Parathyroid adenoma (tissue), 2 donors: ENCODE measurements around the gene PCDHGC4.

Experiments used
- H2AFZ ChIP-seq: fragments of 300-600 bp; sonication (generic); one replicate; pipeline ENCODE4 v1.7.0; 2017; ENCODE audit warnings: antibody characterized with exemption, mild to moderate bottlenecking
- H3K27ac ChIP-seq: fragments of 300-600 bp; sonication (generic); one replicate; pipeline ENCODE4 v1.7.0; 2017
- H3K27me3 ChIP-seq: fragments of 300-600 bp; sonication (generic); one replicate; pipeline ENCODE4 v1.7.0; 2017; ENCODE audit warnings: low read length; ENCODE audit not compliant: control insufficient read depth, insufficient read depth
- H3K36me3 ChIP-seq: fragments of 300-600 bp; sonication (generic); one replicate; pipeline ENCODE4 v1.7.0; 2017; ENCODE audit warnings: low read length; ENCODE audit not compliant: control insufficient read depth, insufficient read depth
- H3K4me1 ChIP-seq: fragments of 300-600 bp; sonication (generic); one replicate; pipeline ENCODE4 v1.7.0; 2017; ENCODE audit warnings: control low read depth
- H3K4me2 ChIP-seq: fragments of 300-600 bp; sonication (generic); one replicate; pipeline ENCODE4 v1.7.0; 2017; ENCODE audit warnings: low read length
- H3K4me3 ChIP-seq: fragments of 300-600 bp; sonication (generic); one replicate; pipeline ENCODE4 v1.7.0; 2017; ENCODE audit warnings: low read depth, low read length
- H3K79me2 ChIP-seq: fragments of 300-600 bp; sonication (generic); one replicate; pipeline ENCODE4 v1.7.0; 2017; ENCODE audit warnings: control low read depth
- H3K9ac ChIP-seq: fragments of 300-600 bp; sonication (generic); one replicate; pipeline ENCODE4 v1.7.0; 2017; ENCODE audit warnings: mild to moderate bottlenecking
- H3K9me3 ChIP-seq: fragments of 300-600 bp; sonication (generic); one replicate; pipeline ENCODE4 v1.7.0; 2017; ENCODE audit warnings: low read length; ENCODE audit not compliant: control insufficient read depth
- CTCF ChIP-seq: fragments of 300-600 bp; sonication (generic); IDR thresholded peaks from one replicate; pipeline ENCODE4 v1.7.0; 2017; ENCODE audit warnings: antibody characterized with exemption, mild to moderate bottlenecking
- donor health status: primary hyperparathyroidism.

The PCDHGC4 gene

GRCh38 chr5:141510160-141510559 lies 25.3 kb downstream of the PCDHGC4 start:
- Histone ChIP-seq H3K4me1 (peaks cover 36% of the 10 kb centered on the region), H3K9me3 (no peaks in the 10 kb centered on the region), H2AFZ (no peak overlapping the region), H3K27ac (no peak overlapping the region), H3K4me2 (no peak overlapping the region), H3K36me3 (no peaks in the 10 kb centered on the region), H3K79me2 (peaks cover 5% of the 10 kb centered on the region), H3K27me3 (no peaks in the 10 kb centered on the region), H3K4me3 (no peak overlapping the region), H3K9ac (no peak overlapping the region)
- TF ChIP-seq CTCF, result no peak

GRCh38 chr5:141510850-141511601 lies 26.2 kb downstream of the PCDHGC4 start:
- H3K27me3 ChIP-seq, result no peaks in the 10 kb centered on the region
- TF ChIP-seq CTCF, result no peak

GRCh38 chr5:141511771-141512325 lies 27.0 kb downstream of the PCDHGC4 start:
- Histone ChIP-seq H3K27ac (peak overlapping the region; percentile 99), H3K79me2 (peaks cover 5% of the 10 kb centered on the region), H3K9me3 (no peaks in the 10 kb centered on the region), H3K4me1 (peaks cover 53% of the 10 kb centered on the region), H3K9ac (peak overlapping the region; percentile 64), H3K4me2 (peak overlapping the region; percentile 80), H3K36me3 (no peaks in the 10 kb centered on the region), H3K4me3 (peak overlapping the region; percentile 71), H2AFZ (peak overlapping the region; percentile 81), H3K27me3 (no peaks in the 10 kb centered on the region)
- TF ChIP-seq CTCF, result no peak

More at GRCh38 chr5:141510850-141511601, 26.2 kb downstream of the PCDHGC4 start:
- Histone ChIP-seq H3K9ac (no peak overlapping the region), H3K36me3 (no peaks in the 10 kb centered on the region), H3K27ac (peak overlapping the region; percentile 99), H2AFZ (no peak overlapping the region), H3K79me2 (peaks cover 5% of the 10 kb centered on the region), H3K9me3 (no peaks in the 10 kb centered on the region), H3K4me3 (no peak overlapping the region), H3K4me1 (peaks cover 44% of the 10 kb centered on the region), H3K4me2 (no peak overlapping the region)

GRCh38 chr5:141512390-141512910 lies 27.6 kb downstream of the PCDHGC4 start:
- peak overlapping the region; percentile 99 for H3K27ac ChIP-seq
- H3K79me2 ChIP-seq, result peaks cover 5% of the 10 kb centered on the region
- peak overlapping the region; percentile 81 for H2AFZ ChIP-seq
- H3K4me2 ChIP-seq, result peak overlapping the region; percentile 80
- H3K9ac ChIP-seq, result no peak overlapping the region
- no peaks in the 10 kb centered on the region for H3K27me3 ChIP-seq
- peak; percentile 97 for TF ChIP-seq CTCF
- no peaks in the 10 kb centered on the region for H3K36me3 ChIP-seq
- peaks cover 49% of the 10 kb centered on the region for H3K4me1 ChIP-seq
- H3K4me3 ChIP-seq, result peak overlapping the region; percentile 71
- no peaks in the 10 kb centered on the region for H3K9me3 ChIP-seq
